ENCODE measurements around the gene SIK2.

Gene SIK2

GRCh38 chr11:111582163-111582562 lies 20.1 kb upstream of the SIK2 start:
- no peak for DNase-seq (ENCODE audit: low spot score)

GRCh38 chr11:111582881-111583280 lies 19.4 kb upstream of the SIK2 start:
- DNase-seq (ENCODE audit: low spot score) = no peak

- no peak for DNase-seq (ENCODE audit: low spot score)
Measured at GRCh38 chr11:111585371-111585770, 16.9 kb upstream of the SIK2 start.

- DNase-seq (ENCODE audit: low spot score) = no peak
Measured at GRCh38 chr11:111586388-111586831, 15.8 kb upstream of the SIK2 start.

GRCh38 chr11:111589114-111589513 lies 13.1 kb upstream of the SIK2 start:
- no peak for DNase-seq (ENCODE audit: low spot score)

GRCh38 chr11:111589886-111590499 lies 12.3 kb upstream of the SIK2 start:
- DNase-seq (ENCODE audit: low spot score) = no peak

GRCh38 chr11:111591187-111591960 lies 10.9 kb upstream of the SIK2 start:
- DNase-seq (ENCODE audit: low spot score) = no peak

GRCh38 chr11:111592491-111592890 lies 9.8 kb upstream of the SIK2 start:
- DNase-seq (ENCODE audit: low spot score) = no peak

GRCh38 chr11:111596319-111596718 lies 5.9 kb upstream of the SIK2 start:
- DNase-seq (ENCODE audit: low spot score) = no peak

- DNase-seq (ENCODE audit: low spot score) = no peak
Measured at GRCh38 chr11:111598148-111598547, 4.1 kb upstream of the SIK2 start.

GRCh38 chr11:111598559-111598958 lies 3.7 kb upstream of the SIK2 start:
- DNase-seq (ENCODE audit: low spot score) = peak; percentile 70

GRCh38 chr11:111601636-111601978 lies 642 bp upstream of the SIK2 start:
- DNase-seq (ENCODE audit: low spot score) = no peak

GRCh38 chr11:111602865-111603610 lies 789 bp downstream of the SIK2 start:
- DNase-seq (ENCODE audit: low spot score) = peak; percentile 58

- DNase-seq (ENCODE audit: low spot score) = no peak
Measured at GRCh38 chr11:111603611-111604130, 1.4 kb downstream of the SIK2 start.

GRCh38 chr11:111604392-111605009 lies 2.3 kb downstream of the SIK2 start:
- DNase-seq (ENCODE audit: low spot score) = peak; percentile 52

- DNase-seq (ENCODE audit: low spot score) = no peak
Measured at GRCh38 chr11:111605681-111606080, 3.4 kb downstream of the SIK2 start.

GRCh38 chr11:111606986-111607385 lies 4.7 kb downstream of the SIK2 start:
- peak; percentile 25 for DNase-seq (ENCODE audit: low spot score)

GRCh38 chr11:111607751-111608150 lies 5.5 kb downstream of the SIK2 start:
- no peak for DNase-seq (ENCODE audit: low spot score)

GRCh38 chr11:111612224-111612623 lies 10.0 kb downstream of the SIK2 start:
- peak; percentile 38 for DNase-seq (ENCODE audit: low spot score)

GRCh38 chr11:111617286-111617685 lies 15.0 kb downstream of the SIK2 start:
- no peak for DNase-seq (ENCODE audit: low spot score)

- DNase-seq (ENCODE audit: low spot score) = no peak
Measured at GRCh38 chr11:111620518-111620917, 18.3 kb downstream of the SIK2 start.

- no peak for DNase-seq (ENCODE audit: low spot score)
Measured at GRCh38 chr11:111623527-111624030, 21.3 kb downstream of the SIK2 start.

Measured in GM03348 (cell line).